Hematopoietic multipotent progenitor cell treated with erythropoietin and hydrocortisone succinate and interleukin-3 and kit ligand, for 6 days (in vitro differentiated cells): Measurements from ENCODE around the gene MRPL44.
"Not testable (repeated sequence)": the region's sequence is repeated elsewhere in the genome, so short reads cannot be mapped to it uniquely, and the experiment has no call there.

Experiments used
- DNase-seq: peaks from one replicate; pipeline ENCODE4 v3.0.0-alpha.2; 2015

Gene MRPL44

GRCh38 chr2:223973606-223974005, 16.3 kb downstream of the MRPL44 start:
- no peak for DNase-seq

DNA sequence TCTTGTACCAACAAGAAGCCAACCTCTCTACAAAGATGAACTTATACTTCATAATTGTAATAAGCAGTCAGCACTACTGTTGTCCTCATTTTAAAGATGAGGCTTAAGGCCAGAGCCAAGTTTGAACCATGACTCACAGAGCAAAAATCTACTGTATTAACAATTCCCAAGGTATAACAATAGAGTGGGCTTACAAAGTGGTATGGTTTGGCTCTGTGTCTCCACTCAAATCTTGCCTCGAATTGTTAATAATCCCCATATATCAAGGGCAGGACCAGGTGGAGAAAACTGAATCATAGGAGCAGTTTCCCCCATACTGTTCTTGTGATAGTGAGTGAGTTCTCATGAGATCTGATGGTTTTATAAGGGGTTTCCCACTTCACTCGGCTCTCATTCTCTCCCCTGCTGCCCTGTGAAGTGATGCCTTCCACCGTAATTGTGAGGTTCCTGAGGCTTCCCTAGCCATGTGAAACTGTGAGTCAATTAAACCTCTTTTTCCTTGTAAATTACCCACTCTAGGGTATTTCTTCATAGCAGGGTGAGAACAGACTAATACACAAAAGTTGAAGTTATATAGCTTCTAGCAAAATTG, 19.5 kb downstream of the MRPL44 start:
- DNase-seq, result no peak

DNA sequence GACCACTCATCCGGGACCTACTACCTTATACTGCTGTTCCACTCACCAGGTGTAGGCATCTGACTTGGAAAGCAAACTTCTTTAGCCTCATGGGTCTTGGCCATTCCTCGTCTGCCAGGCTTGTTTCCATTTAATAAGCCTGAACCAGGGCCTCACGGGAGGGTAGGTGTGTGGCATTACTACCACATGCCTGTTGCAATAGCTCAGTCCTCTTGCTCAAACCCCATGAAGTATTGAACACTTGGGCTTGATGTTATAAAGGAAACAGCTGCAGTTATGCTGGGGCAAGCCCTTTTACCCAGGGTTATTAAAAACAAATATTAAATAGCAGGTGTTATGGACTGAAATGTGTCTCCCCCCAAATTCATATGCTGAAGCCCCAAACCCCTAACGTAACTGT, 21.2 kb downstream of the MRPL44 start:
- DNase-seq, result no peak

- no peak for DNase-seq
These were observed 22.6 kb downstream of the MRPL44 start for GRCh38 chr2:223979730-223980396.

GRCh38 chr2:223980397-223980735, 23.1 kb downstream of the MRPL44 start:
- DNase-seq, result no peak

- no peak for DNase-seq
These were observed 23.5 kb downstream of the MRPL44 start for GRCh38 chr2:223980803-223981202.

DNA sequence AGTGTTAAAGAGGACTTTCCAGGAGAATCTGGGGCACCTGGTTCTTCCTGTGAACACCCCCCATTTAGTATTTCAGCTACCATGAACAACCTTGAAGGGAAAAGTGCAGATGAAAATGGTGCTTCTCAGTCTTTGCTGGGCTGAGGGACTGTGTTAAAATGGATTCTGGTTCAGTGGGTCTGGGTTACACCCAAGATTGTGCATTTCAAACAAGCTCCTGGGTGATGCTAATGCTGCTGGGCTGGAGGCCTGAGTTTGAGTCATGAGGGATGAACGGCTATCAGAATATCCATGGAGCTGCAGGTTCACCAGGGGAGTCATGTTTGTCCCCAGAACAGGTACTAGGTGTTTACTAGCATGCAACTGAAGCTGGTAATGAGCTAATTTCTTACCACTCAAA, 24.0 kb downstream of the MRPL44 start:
- DNase-seq, result no peak

- DNase-seq, result peak; percentile 35
These were observed 32.1 kb downstream of the MRPL44 start for GRCh38 chr2:223989206-223989855.

DNA sequence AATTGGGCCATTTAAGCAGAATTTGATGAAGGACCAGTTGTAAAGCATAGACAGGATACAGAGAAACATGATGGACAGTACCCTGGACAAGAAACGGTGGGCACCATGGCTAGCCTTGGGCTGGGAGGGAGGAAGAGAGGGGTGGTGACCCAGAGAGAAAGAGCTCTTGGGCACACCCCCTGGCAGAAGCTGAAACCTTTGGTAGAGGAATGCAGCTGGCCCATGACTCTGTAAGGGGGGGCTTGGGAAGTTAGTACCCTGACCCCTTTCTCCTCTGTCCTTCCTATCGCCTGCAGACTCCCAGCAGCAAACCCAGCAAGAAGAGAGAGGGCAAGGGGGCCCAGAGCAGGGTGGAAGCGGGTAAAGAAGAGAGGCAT, 32.6 kb downstream of the MRPL44 start:
- no peak for DNase-seq

GRCh38 chr2:223991611-223992010, 34.3 kb downstream of the MRPL44 start:
- DNase-seq, result no peak

GRCh38 chr2:223993634-223994232, 36.5 kb downstream of the MRPL44 start:
- peak; percentile 90 for DNase-seq

GRCh38 chr2:223994562-223995162, 37.4 kb downstream of the MRPL44 start:
- DNase-seq, result no peak

- no peak for DNase-seq
These were observed 38.3 kb downstream of the MRPL44 start for GRCh38 chr2:223995569-223995968.

DNA sequence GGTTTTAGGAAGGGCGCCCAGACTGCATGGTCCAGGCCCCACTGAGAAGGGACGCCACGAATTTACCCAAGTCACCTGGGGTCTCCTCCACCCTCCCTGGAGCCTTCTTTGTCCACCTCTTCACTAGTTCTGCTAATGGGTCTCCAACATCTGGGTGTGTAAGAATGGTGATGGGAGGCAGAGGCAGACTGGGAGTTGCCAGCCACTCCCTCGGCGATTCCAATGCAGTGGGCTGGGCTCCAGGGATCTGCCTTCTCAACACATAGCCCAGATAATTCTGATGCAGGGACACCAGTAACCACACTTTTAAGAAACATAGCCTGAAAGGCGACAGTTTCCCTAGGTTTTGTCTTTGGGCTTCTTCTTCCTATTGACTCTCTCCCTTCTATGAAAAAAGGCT, 39.1 kb downstream of the MRPL44 start:
- DNase-seq, result no peak

DNA sequence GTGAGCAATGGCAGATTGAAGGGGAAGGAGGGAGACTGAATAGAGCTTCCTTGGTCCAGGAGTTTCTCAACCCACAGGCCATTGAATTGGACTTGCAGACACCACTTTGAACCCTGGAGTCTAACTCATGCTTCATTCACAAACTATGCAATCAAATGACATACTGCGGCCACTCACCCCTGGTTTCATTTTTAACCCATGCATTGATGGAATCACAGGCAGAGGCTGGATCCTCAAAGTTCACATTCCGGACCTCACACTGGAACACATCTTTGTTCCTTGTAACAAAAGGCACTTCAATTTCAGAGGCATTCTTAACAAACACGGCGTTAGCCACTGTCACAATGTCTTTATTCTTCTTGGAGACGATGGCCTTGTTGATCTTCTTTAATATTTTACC, 40.7 kb downstream of the MRPL44 start:
- DNase-seq, result no peak

DNA sequence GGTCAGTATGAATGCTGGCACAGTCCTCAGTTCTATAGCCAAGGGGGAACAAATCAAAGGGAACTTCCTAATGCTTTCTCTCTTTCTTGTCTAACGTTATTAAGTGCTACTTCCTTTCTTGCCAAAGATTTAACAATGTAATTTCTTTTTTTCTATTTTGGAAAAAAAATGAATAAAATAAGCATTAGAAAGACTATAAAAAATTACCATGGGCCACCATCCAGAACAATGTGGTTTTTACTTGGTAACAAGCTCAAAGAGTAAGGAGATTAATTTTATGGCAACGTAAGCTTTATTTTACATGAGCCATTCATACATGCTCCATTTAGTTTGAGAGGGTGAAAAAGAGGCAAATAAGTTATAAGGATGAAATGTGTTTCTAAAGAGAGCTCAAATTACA, 41.7 kb downstream of the MRPL44 start:
- DNase-seq, result no peak

- no peak for DNase-seq
These were observed 42.6 kb downstream of the MRPL44 start for GRCh38 chr2:223999862-224000261.

- DNase-seq, result not testable (repeated sequence)
These were observed 43.4 kb downstream of the MRPL44 start for GRCh38 chr2:224000662-224001061.

GRCh38 chr2:224004105-224004695, 46.9 kb downstream of the MRPL44 start:
- DNase-seq, result no peak

DNA sequence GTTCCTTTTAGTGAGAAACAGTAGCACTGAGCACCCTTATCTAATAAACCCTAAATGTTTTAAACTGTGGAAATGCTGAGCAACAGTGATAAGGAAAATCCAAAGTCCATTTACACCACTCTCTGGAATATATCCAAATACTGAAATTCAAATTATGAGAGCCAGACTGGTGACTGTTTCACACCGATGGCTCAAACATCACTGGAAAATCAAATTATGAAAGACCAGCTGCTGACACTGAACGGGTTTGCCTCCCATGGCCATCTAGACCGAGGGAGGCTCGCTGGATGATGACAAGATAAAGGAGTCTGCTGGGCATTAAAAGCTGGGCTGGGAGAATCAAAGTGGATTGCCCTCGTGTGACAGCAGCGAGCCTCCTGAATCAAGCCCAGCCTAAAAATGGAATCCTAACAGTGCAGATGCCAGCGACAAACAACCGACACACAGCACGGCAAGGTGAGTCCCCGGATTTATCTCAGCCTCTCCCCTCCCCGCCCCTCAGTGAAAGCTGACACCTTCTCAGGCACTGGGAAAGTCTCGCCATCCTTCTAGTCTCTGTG, 51.5 kb downstream of the MRPL44 start:
- peak; percentile 76 for DNase-seq

GRCh38 chr2:224009605-224010315, 52.5 kb downstream of the MRPL44 start:
- peak; percentile 81 for DNase-seq

GRCh38 chr2:224011837-224012236, 54.6 kb downstream of the MRPL44 start:
- no peak for DNase-seq
